Brain microvascular endothelial cell (primary cell): Measurements from ENCODE around the gene FCRL6.

Experiments
- DNase-seq: peaks from one replicate; pipeline ENCODE4 v3.0.0-alpha.2; 2020
- H3K27ac ChIP-seq: fragments of 250-450 bp; sonication (Bioruptor Pico); 2 replicates; pipeline ENCODE4 v1.5.1; 2020; ENCODE audit warnings: mild to moderate bottlenecking, moderate library complexity
- H3K27me3 ChIP-seq: fragments of 250-450 bp; sonication (Bioruptor Pico); replicated peaks from 2 replicates; pipeline ENCODE4 v1.5.1; 2020; ENCODE audit warnings: mild to moderate bottlenecking
- H3K36me3 ChIP-seq: fragments of 250-450 bp; sonication (Bioruptor Pico); replicated peaks from 2 replicates; pipeline ENCODE4 v1.5.1; 2020; ENCODE audit warnings: mild to moderate bottlenecking
- H3K4me3 ChIP-seq: 2 replicates; pipeline ENCODE4 v1.5.1; 2011; ENCODE audit warnings: low read depth, mild to moderate bottlenecking, control low read depth, low read length, moderate library complexity
- in situ Hi-C: cut with HindIII; loops from 2 replicates; pipeline ENCODE4 v1.10.0; 2017; ENCODE audit warnings: low sequenced_read_pairs, low pct_ligation_motif_present
- TF ChIP-seq, protein P1 (sequence below): IDR thresholded peaks from 2 replicates; pipeline ENCODE4 v1.5.1; 2011; ENCODE audit warnings: low read depth, mild to moderate bottlenecking, moderate library complexity, low read length, control low read depth, inconsistent platforms; ENCODE audit errors: missing control alignments

FCRL6 gene

DNA sequence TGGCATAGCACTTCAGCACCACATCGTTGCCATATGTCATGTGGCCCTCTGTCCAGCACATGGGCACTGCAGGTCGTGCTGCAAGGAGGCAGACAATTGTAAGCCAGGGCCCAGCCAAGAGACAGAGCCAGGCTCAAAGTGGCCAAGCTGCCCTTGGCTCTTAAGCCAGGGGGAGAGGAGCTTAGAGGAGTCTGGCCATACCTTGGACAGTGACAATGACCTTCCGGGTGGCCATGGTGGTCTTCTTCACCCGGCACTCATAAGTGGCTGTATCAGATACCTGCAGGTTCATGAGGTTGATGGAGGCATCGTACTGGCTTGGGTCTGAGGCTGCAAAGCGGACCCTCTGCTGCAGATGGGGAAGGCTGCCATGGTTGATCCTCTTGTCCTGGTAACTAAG is 55.7 kb downstream of the FCRL6 start:
- no peaks in the 10 kb centered on the region for H3K36me3 ChIP-seq
- TF ChIP-seq, protein P1, sequence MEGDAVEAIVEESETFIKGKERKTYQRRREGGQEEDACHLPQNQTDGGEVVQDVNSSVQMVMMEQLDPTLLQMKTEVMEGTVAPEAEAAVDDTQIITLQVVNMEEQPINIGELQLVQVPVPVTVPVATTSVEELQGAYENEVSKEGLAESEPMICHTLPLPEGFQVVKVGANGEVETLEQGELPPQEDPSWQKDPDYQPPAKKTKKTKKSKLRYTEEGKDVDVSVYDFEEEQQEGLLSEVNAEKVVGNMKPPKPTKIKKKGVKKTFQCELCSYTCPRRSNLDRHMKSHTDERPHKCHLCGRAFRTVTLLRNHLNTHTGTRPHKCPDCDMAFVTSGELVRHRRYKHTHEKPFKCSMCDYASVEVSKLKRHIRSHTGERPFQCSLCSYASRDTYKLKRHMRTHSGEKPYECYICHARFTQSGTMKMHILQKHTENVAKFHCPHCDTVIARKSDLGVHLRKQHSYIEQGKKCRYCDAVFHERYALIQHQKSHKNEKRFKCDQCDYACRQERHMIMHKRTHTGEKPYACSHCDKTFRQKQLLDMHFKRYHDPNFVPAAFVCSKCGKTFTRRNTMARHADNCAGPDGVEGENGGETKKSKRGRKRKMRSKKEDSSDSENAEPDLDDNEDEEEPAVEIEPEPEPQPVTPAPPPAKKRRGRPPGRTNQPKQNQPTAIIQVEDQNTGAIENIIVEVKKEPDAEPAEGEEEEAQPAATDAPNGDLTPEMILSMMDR: no peak
- H3K27ac ChIP-seq: no peak overlapping the region
- no peak for DNase-seq
- in situ Hi-C loops: no loop called here
- H3K4me3 ChIP-seq: no peak overlapping the region
- H3K27me3 ChIP-seq: no peaks in the 10 kb centered on the region

DNA sequence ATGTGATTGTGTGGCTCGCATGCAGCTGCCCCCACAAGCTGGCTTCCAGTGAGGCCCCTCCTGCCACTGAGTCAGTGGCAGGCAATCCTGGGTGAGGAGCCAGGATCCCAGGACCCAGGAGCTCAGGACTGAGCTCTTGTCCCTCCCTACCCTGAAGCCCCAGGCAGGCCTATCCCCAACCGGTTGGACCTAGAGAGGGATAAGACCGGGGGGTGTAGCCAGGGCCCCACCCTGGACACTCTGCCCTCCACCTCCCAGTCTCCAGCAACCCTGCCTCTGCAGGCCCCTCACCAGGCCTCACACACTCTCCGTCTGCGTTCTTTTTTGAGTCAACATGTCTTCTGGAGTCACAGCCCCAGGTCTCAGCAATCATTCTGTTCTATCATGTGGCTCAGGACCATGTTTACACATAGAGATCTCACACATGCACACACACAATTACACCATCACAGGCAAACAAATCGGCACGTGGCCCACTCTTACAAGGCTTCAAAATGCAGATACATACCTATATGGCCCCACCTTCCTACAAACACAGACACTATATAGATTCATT is 57.7 kb downstream of the FCRL6 start:
- H3K36me3 ChIP-seq: no peaks in the 10 kb centered on the region
- H3K4me3 ChIP-seq: no peak overlapping the region
- TF ChIP-seq, protein P1: no peak
- no peaks in the 10 kb centered on the region for H3K27me3 ChIP-seq
- in situ Hi-C loops: no loop called here
- no peak for DNase-seq
- no peak overlapping the region for H3K27ac ChIP-seq

DNA sequence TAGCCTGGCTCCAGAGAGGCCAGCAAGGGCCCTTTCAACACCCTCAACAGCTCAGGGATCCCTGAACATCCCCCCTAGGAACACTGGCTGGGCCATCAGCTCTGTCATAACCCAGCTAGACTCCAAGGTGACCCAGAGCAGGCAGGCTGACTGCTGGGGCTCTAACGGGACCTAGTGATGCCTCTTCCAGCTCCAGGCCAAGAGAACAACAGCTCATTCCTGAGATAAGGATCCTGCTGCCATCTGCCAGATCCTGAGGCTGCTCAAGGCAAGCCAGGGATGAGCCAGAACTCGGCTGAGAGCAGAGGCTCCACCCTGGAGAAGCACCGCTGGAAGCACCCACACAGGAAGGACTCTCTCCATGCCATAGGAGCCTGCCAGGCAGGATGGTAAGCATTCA is 58.3 kb downstream of the FCRL6 start:
- TF ChIP-seq, protein P1: no peak
- DNase-seq: no peak
- Histone ChIP-seq H3K27ac (no peak overlapping the region), H3K27me3 (no peaks in the 10 kb centered on the region), H3K4me3 (no peak overlapping the region), H3K36me3 (no peaks in the 10 kb centered on the region)
- in situ Hi-C loops: no loop called here

DNA sequence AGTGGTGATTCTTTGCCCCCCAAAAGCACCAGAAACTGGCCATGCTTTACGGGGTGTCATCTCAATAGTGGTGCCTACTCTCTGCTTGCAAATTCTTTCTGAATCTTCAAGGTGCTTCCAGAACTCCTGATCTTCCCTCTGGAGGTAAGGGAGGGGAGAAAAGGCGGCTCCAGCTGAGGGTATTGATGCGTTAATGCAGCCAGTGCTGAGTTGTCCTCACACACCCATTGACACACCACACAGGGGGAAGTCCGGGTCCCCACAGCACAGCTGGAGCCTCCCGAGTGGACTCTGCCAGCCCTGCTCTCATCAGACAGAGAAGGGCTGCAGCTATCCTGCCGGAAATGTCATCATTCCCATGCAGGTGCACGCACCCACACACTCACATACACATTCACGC is 59.1 kb downstream of the FCRL6 start:
- no peaks in the 10 kb centered on the region for H3K27me3 ChIP-seq
- TF ChIP-seq, protein P1: no peak
- DNase-seq: no peak
- H3K4me3 ChIP-seq: no peak overlapping the region
- H3K27ac ChIP-seq: no peak overlapping the region
- H3K36me3 ChIP-seq: no peaks in the 10 kb centered on the region
- in situ Hi-C loops: no loop called here

DNA sequence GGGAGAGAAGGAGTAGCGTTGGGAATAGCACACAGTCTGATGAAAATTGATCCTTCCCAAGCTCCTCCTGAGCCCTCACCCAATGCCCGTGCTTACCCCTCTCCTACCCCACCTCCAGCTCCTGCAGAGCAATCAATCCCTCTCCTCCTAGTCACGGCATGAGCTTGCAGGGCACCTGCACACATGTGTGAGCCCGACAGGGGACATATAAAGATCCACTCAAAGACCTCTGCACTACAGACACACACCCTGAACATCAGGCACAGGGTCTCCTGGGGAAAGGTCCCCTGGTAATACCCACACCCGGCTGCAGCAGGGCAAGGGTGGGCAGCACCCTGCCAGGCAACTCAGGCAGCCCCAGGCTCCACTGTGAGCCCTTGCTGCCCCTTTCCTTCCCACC is 59.9 kb downstream of the FCRL6 start:
- no peak for DNase-seq
- H3K36me3 ChIP-seq: no peaks in the 10 kb centered on the region
- TF ChIP-seq, protein P1: no peak
- no peak overlapping the region for H3K4me3 ChIP-seq
- no peak overlapping the region for H3K27ac ChIP-seq
- no peaks in the 10 kb centered on the region for H3K27me3 ChIP-seq
- in situ Hi-C loops: no loop called here

DNA sequence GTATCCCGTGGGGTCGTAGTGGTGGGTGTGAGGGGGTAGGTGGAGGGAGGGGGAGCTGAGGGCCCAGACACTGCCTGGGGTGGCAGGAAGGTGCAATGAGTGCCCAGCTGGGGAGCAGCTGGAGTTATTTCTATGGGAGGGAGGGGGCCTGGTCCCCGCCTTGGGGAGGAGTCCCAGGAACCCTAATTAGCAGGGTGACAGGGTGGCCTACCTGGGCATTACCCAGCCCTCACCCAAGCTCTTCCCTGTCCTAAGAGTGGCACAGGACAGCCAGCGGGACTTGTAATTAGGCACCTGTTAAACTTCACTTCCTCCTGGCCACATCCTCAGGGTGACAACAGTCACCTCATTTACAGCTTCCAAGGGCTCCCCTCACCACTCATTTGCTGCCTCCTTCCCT is 60.4 kb downstream of the FCRL6 start, which contains the start of gene VSIG8:
Gene VSIG8 (minus strand): TSS at position 101 of the 400 bp plus-strand sequence. CDS start 136 bp downstream, outside the sequence.
- Histone ChIP-seq H3K27me3 (no peaks in the 10 kb centered on the region), H3K4me3 (no peak within 1 kb of the TSS), H3K27ac (no peak within 1 kb of the TSS), H3K36me3 (no peaks in the 10 kb centered on the region)
- in situ Hi-C loops: no loop called here
- DNase-seq: no peak
- TF ChIP-seq, protein P1: no peak
